HG03565 (cell line): ENCODE results near the gene ACKR3.

Experiments
- ATAC-seq: cut with Tn5 transposase; IDR thresholded peaks from one replicate; pipeline ENCODE4 v1.9.1; 2021; ENCODE audit warnings: mild to moderate bottlenecking, moderate library complexity; ENCODE audit not compliant: unreplicated experiment

The ACKR3 gene

GRCh38 chr2:236627841-236628240 is 58.2 kb downstream of the ACKR3 start:
- no peak for ATAC-seq

GRCh38 chr2:236628256-236628901 is 58.8 kb downstream of the ACKR3 start:
- no peak for ATAC-seq

DNA sequence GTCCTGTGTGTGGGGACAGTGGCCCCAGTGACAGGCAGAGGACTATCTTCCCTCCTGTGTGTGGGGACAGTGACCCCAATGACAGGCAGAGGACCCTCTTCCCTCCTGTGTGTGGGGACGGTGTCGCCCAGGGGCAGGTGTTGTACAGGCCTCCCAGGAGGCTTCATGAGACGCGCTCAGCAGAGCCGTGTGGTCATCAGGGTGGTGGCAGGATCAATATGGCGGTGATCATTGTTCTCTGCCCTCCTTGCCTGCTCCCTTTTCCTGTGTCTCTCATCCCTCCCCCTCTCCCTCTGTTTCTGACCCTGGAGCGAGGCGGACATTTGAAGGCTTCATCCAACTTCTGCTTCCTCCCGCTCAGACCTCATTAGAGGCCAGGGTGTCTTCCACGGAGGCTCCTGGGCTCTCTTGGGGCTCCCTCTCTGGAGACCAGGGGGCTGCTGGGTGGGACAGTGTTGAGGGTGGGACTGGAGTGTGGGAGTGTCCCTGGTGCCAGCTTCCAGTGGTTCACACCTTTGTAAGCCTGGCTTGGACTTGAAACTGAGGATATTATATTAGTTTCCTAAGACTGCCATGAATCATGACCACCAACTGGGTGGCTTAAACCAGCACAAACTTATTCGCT is 59.5 kb downstream of the ACKR3 start:
- no peak for ATAC-seq

DNA sequence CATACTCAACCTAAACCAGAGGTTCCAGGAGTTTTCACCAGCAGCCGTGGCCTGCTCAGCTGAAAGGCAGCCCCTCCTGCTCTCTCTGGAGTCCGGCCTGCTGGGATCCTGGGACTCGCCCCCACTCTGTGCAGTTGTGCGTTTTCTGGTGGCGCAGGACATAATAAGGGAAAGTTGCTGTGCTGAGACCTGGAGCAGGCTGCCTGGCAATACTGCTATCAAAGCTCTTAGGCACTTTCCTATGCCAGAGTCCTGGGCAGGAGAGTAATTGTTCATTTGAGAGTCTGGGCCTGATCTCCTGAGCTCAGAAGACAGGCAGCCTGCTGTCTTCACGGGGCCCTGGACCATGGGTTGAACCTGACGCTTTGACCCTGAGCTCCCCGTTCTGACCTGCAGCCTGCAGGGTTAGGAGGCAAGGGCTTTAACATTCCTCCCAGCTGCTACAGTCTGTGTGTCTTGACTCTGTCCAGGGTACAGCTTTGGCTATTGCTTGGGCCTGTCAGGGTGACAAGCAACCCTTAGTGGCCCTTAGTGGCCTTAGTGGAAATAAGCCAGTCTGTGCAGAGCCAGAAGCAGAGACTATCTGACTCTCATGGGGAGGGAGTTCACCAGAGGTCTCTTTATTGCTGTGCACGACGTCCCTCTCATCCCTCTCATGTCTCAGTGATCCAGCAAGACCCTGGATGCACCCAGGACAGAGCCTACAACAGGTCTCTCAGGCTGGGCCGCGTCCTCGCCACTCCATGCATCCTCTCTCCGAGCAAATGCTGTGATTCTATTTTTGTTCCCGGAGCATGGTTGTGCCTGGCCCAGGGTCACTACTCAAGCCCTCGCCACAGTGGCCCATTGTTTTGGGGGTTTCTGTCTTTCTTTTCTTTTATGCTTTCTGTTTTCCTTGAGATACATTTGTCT is 60.6 kb downstream of the ACKR3 start:
- no peak for ATAC-seq

- ATAC-seq: no peak
These were observed 61.7 kb downstream of the ACKR3 start for GRCh38 chr2:236631281-236631855.

DNA sequence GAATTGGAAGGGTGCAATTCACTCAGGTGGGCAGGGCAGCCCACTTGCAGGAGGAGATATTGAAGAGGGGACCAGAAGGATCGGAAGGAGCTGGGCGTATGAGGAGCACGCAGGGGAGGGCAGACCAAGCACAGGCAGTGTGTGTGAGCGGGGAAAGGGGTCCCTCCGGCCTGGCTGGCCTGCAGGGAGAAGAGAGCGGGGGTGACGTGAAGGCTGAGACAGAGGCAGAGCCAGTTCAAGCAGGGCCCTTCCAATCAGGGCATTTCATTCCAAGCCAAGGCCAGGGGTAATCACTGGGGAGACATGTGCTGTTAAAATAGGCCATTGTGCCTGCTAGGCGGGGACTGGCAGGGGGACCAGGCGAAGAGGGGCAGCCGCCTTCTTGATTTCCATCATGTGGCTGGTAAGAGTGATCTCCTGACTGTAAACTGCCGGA is 62.2 kb downstream of the ACKR3 start:
- no peak for ATAC-seq
